Caco-2 (cell line): Measurements from ENCODE around the gene FGFRL1. TPM values are rescaled to one million over a fixed set of nuclear protein-coding genes. Genes with fewer than 3 reads are reported as not detected.

ENCODE experiments used
- BruUV-seq: library from RNA; stranded (reverse); fragments of 400-500 nt; replicated peaks from 2 replicates; lab custom pipeline; 2021; lab: Mats Ljungman, UMichigan
- CTCF ChIA-PET: fragments of 300-600 bp; sonication (Branson Sonifier 250); formaldehyde crosslinking; loops from one replicate; lab custom pipeline; 2022; ENCODE audit warnings: antibody characterized with exemption; lab: Charles Lee
- POLR2A ChIA-PET: fragments of 300-600 bp; sonication (Branson Sonifier 250); formaldehyde crosslinking; loops from one replicate; lab custom pipeline; 2022; ENCODE audit warnings: antibody characterized with exemption; lab: Charles Lee
- DNase-seq, 2 experiments: peaks; one replicate each; pipeline versions ENCODE4 v3.0.0 to v3.0.0-alpha.2; 2020 to 2022
- H3K27me3 ChIP-seq: replicated peaks from 2 replicates; pipeline ENCODE4 v1.6.0; 2011; ENCODE audit warnings: low read length; ENCODE audit not compliant: control insufficient read depth, insufficient read depth
- H3K36me3 ChIP-seq: 2 replicates; pipeline ENCODE4 v1.5.1; 2011; ENCODE audit warnings: low read length; ENCODE audit not compliant: control insufficient read depth, insufficient read depth
- H3K4me1 ChIP-seq: fragments of 250-450 bp; sonication (Bioruptor Pico); 2 replicates; pipeline ENCODE4 v1.5.1; 2020; ENCODE audit warnings: mild to moderate bottlenecking
- H3K4me3 ChIP-seq: 2 replicates; pipeline ENCODE4 v1.5.1; 2011; ENCODE audit warnings: low read depth, mild to moderate bottlenecking, control low read depth, low read length
- H3K9me3 ChIP-seq: fragments of 250-450 bp; sonication (Bioruptor Pico); 2 replicates; pipeline ENCODE4 v1.5.1; 2020; ENCODE audit warnings: mild to moderate bottlenecking, moderate library complexity
- H3K27ac Mint-ChIP-seq: one replicate; pipeline ENCODE4 v1.8.0; 2022; ENCODE audit warnings: mixed read lengths; ENCODE audit not compliant: unreplicated experiment
- H3K27me3 Mint-ChIP-seq: one replicate; pipeline ENCODE4 v1.8.0; 2022; ENCODE audit warnings: mixed read lengths; ENCODE audit not compliant: insufficient read depth, unreplicated experiment
- H3K36me3 Mint-ChIP-seq: one replicate; pipeline ENCODE4 v1.8.0; 2022; ENCODE audit warnings: mild to moderate bottlenecking, mixed read lengths; ENCODE audit not compliant: insufficient read depth, unreplicated experiment
- H3K4me1 Mint-ChIP-seq: one replicate; pipeline ENCODE4 v1.8.0; 2022; ENCODE audit warnings: low read depth, mixed read lengths; ENCODE audit not compliant: unreplicated experiment
- H3K4me3 Mint-ChIP-seq: one replicate; pipeline ENCODE4 v1.8.0; 2022; ENCODE audit warnings: mild to moderate bottlenecking, moderate library complexity, mixed read lengths; ENCODE audit not compliant: unreplicated experiment
- H3K9me3 Mint-ChIP-seq: one replicate; pipeline ENCODE4 v1.8.0; 2022; ENCODE audit warnings: mixed read lengths; ENCODE audit not compliant: unreplicated experiment
- CTCF ChIP-seq, 2 experiments: fragments of 200-600 bp in 1 of 2; IDR thresholded peaks; 1 replicate in 1 of 2; 2 replicates in 1 of 2; pipeline versions ENCODE4 v1.5.1 to v1.8.0; 2011 to 2022; ENCODE audit warnings: antibody characterized with exemption in 1 of 2, control low read depth in 1 of 2, inconsistent platforms in 1 of 2, low read depth in 1 of 2, low read length in 1 of 2, mild to moderate bottlenecking in 1 of 2, moderate library complexity in 1 of 2; ENCODE audit not compliant: insufficient read depth in 1 of 2, severe bottlenecking in 1 of 2, unreplicated experiment in 1 of 2
- intact Hi-C: fragments of 100-400 bp; cut with micrococcal nuclease; formaldehyde crosslinking; loops from one replicate; pipeline ENCODE4 v1.10.0; 2022; ENCODE audit not compliant: unreplicated experiment
- total RNA-seq: library from RNA; stranded (reverse); gene quantifications from 2 replicates; pipeline ENCODE4 v1.2.3, GENCODE V29; 2022

The FGFRL1 gene
- total RNA-seq, 1 experiment from 2014 or later: 26.0 TPM

GRCh38 chr4:1027219-1027914 lies 15.9 kb downstream of the FGFRL1 start:
- intact Hi-C loops: no loop called here
- DNase-seq: no peak
- CTCF ChIA-PET: interaction anchor here (0.6 kb wide), 1 partner anchor 22 kb away, joined by 3 read pairs; no protein-coding TSS in a partner anchor

GRCh38 chr4:1027915-1028238 lies 16.5 kb downstream of the FGFRL1 start:
- Mint-ChIP-seq H3K27ac (no peak overlapping the region), H3K27me3 (no peaks in the 10 kb centered on the region), H3K36me3 (peaks cover 35% of the 10 kb centered on the region), H3K9me3 (no peaks in the 10 kb centered on the region), H3K4me3 (no peak overlapping the region), H3K4me1 (no peaks in the 10 kb centered on the region)
- no peak for TF ChIP-seq CTCF (IDR thresholded peaks at IDR 0.05; ENCODE audit: insufficient read depth in 1 of 2, low read depth in 1 of 2, low read length in 1 of 2, severe bottlenecking in 1 of 2, unreplicated experiment in 1 of 2)
- ChIA-PET CTCF (interaction anchor here (0.6 kb wide), 1 partner anchor 22 kb away, joined by 3 read pairs; no protein-coding TSS in a partner anchor), POLR2A (no interaction called here)
- Histone ChIP-seq H3K27me3 (no peaks in the 10 kb centered on the region), H3K4me1 (no peaks in the 10 kb centered on the region), H3K9me3 (no peaks in the 10 kb centered on the region), H3K4me3 (no peak overlapping the region), H3K36me3 (no peaks in the 10 kb centered on the region)
- no peak for DNase-seq
- intact Hi-C loops: no loop called here
- BruUV-seq: no TSS peak

More at GRCh38 chr4:1027219-1027914, 15.9 kb downstream of the FGFRL1 start:
- Mint-ChIP-seq H3K27me3 (no peaks in the 10 kb centered on the region), H3K4me3 (no peak overlapping the region), H3K4me1 (no peaks in the 10 kb centered on the region), H3K9me3 (no peaks in the 10 kb centered on the region), H3K36me3 (peaks cover 35% of the 10 kb centered on the region), H3K27ac (no peak overlapping the region)
- POLR2A ChIA-PET: no interaction called here
- Histone ChIP-seq H3K27me3 (no peaks in the 10 kb centered on the region), H3K4me3 (no peak overlapping the region), H3K36me3 (no peaks in the 10 kb centered on the region), H3K4me1 (no peaks in the 10 kb centered on the region), H3K9me3 (no peaks in the 10 kb centered on the region)
- TF ChIP-seq CTCF (IDR thresholded peaks at IDR 0.05; ENCODE audit: insufficient read depth in 1 of 2, low read depth in 1 of 2, low read length in 1 of 2, severe bottlenecking in 1 of 2, unreplicated experiment in 1 of 2): no peak
- BruUV-seq: no TSS peak

GRCh38 chr4:1028574-1029220 lies 17.3 kb downstream of the FGFRL1 start:
- Histone ChIP-seq H3K4me3 (no peak overlapping the region), H3K4me1 (no peaks in the 10 kb centered on the region), H3K36me3 (no peaks in the 10 kb centered on the region), H3K27me3 (no peaks in the 10 kb centered on the region), H3K9me3 (no peaks in the 10 kb centered on the region)
- intact Hi-C loops: no loop called here
- no peaks in the 10 kb centered on the region for H3K4me1 Mint-ChIP-seq
- ChIA-PET CTCF (no interaction called here), POLR2A (no interaction called here)
- no peak overlapping the region for H3K4me3 Mint-ChIP-seq
- no peaks in the 10 kb centered on the region for H3K9me3 Mint-ChIP-seq
- no peak for DNase-seq
- H3K27ac Mint-ChIP-seq: no peak overlapping the region
- H3K27me3 Mint-ChIP-seq: no peaks in the 10 kb centered on the region
- H3K36me3 Mint-ChIP-seq: peaks cover 35% of the 10 kb centered on the region
- no peak for TF ChIP-seq CTCF (IDR thresholded peaks at IDR 0.05; ENCODE audit: insufficient read depth in 1 of 2, low read depth in 1 of 2, low read length in 1 of 2, severe bottlenecking in 1 of 2, unreplicated experiment in 1 of 2)
- BruUV-seq: no TSS peak
